Stimulated activated CD8-positive, alpha-beta memory T cell treated with anti-CD3 and anti-CD28 coated beads, Interleukin-15, amount 100 ng/mL, for 1 hour (primary cell): Measurements from ENCODE around the gene OR6K2.

Source experiments
- DNase-seq: peaks from one replicate; pipeline ENCODE4 v3.0.0-alpha.2; 2020; ENCODE audit warnings: low read depth

The OR6K2 gene

DNA sequence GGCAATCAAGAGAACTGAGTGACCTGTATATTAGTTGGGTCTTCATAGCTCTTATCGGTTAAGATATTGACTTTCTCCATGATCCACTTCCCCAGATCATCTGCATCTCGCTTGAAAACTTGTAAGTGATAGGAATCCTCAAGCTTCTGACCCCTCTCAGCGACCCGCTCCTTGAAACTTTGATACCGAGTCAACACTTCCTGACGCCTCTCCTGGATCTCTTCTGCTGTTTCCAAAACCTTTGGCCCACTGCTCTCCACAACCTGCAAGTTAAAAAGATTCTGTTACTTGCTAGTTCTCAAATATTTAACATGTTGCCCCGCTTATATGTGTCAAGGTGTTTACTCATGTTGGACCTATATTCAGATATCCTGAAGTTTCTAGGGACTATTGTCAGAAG lies 15.4 kb downstream of the OR6K2 start:
- DNase-seq = no peak

DNA sequence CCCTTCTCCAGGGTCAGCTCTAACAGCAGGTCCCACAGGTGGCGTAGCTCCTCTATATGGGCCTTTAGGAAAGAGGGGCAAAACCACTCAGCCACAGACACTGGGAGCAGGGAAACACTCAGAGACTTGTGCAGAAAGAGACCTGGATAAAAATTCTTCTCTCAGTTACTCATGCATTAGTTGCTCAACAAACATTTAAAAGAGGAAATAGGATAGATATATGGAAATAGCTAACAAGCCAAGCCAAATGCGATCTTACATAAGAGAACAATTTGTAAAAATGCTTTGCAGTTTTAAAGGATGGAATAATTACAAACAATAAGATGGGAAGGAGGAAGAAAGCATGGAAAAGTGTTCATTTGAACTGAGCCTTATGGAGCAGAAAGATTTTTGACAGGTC lies 18.8 kb downstream of the OR6K2 start:
- DNase-seq = no peak

DNA sequence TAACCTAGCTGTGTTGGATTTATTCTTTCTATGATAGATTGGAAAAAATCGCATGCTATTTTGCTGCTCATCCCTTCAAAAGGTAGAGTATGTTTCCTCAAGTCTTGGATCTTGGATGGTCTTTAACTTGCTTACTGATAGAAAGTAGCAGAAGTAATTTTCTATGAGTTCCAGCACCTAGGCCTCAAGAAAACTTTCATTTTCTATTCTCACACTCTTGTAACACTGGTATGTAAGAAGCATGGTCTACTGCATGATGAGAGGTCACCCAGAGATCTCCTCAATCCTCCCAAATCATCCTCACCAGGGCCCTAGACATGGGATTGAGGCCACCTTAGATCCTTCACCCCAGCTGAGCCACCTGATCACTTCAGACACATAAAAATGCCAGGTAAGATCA lies 21.2 kb downstream of the OR6K2 start:
- DNase-seq = no peak

DNA sequence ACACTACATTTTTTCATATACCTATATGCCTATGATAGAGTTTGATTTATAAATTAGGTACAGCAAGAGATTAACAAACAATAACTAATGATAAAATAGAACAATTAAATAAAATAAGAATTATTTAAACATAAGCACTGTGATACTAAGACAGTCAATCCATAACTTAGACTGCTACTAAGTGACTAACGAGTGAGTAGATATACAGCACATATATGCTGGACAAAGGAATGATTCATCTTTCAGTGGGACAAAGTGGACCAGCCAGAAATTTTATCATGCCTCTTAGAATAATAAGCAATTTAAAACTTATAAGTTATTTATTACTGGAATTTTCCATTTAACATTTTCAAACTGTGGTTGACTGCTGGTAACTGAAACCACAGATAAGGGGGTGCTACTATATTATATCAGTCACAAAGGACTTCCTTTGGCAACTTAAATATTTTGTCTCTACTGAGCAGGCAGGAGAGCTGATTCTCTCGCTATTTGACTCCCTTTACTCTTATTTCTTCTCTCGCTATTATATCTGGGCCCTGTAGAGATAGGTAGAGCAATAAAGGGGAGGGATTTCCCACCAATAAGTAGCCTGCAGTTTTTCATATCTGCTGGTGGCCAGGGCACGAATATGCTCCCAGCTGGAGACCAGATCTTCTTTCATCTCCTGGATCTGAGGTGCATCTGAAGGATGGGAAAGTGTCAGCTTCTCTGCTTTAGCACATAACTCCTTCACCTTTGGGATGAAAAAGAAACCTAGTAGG lies 24.7 kb downstream of the OR6K2 start:
- no peak for DNase-seq

DNA sequence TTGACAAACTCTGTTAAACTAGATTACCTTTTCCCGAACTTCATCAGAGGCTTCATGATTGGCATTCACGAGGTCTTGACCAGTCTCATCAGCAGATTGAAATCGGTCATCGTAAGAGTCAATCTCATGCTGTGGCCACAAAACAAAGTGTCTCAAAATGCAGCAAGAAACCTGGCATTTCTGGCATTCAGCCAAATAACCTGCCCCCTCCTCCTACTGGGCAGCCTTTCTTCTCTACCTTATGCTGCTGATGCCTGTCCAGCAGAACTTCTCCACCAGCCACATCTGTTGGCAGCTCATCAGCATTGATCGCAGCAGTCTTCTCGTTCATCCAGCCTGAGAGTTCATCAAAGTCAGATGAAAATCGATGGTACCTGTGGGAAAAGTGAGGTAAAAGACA lies 26.1 kb downstream of the OR6K2 start:
- no peak for DNase-seq

DNA sequence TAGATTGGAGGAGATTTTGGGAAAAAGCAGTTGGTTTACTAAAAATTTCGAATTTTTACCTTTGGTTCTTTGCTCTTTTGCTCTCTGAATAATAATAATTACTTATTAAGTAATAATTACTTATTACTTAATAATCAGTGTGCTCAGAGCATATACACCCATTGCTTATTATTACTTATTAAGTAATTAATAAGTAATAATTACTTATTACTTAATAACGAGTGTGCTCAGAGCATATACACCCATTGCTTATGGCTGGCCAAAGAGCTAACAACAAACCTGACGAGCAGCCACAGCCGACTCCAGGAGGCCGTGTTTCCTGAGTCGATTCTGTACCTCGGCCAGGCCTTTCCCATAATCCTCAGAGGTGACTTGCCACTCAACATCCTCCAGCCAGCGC lies 34.4 kb downstream of the OR6K2 start:
- no peak for DNase-seq

DNA sequence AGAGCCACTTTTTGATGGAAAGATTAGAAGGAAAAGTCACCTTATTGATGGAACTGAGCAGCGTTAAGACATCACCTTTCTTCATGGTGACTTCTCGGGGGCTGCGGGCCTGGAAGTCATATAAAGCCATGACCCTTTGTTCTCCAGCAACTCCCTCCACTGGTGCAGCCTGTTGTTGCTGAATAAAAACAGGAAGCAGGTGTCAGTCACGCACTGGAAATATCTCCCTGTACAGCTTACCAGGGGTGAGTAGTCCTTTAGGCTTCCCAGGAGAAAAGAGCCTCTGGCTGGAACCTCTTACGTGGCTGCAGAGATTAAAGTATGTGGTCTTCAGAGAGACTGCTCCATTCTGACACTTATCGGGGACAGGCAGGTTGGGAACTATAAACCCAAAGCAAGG lies 45.9 kb downstream of the OR6K2 start:
- no peak for DNase-seq

DNA sequence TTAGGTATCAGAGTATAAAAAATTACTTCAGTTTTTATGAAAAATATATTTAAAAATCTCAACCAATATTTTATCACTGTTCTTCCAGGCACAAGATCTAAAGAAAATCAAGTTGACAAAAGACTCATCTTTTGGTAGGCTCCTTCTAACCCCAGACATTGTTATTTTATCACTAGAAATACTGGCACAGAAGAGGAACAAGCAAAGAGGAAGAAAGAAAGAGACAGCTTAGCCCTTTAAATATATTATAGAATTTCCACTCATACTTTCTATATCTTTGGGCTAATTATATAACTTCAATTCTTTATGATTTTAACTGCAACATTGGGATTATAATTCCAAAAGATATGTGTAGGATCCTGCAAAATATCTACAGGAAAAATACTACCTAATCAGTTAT lies 46.4 kb downstream of the OR6K2 start:
- DNase-seq = no peak

DNA sequence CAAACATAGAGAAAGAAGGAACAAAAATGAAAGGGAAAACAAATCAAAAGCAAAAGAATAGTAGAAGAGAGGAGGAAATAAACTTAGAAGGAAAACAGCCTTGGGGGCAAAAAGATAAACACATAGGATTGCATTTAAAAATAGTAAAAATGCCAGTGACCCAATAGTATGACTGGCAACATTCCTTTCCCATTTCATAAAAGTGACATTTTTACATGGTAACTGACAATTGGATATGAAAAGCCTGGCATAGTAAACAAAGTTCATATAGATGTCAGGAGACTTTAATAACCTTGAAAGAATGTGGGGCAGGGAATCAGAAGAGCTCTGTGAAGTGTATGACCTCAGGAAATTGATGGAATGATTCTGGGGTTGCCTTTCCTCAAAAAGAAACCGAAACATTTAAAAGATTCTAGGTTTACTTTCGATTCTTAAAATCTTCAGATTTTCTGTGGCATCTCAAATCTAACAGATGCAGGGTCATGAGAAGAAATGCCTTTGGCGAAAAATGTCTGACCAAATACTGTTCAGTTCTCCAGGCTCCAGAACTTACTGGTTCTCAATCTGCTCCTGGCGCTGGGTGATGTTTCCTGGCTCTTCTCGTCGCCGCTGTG lies 47.6 kb downstream of the OR6K2 start:
- no peak for DNase-seq
